Measurements from ENCODE around the gene SLC17A1. TPM values are rescaled to one million over a fixed set of nuclear protein-coding genes. Genes with fewer than 3 reads are reported as not detected.

SLC17A1 gene
- total and polyA plus RNA-seq, 2 donors from 2014 or later, result 26.3 to 109 TPM

- FAIRE-seq (no peak), DNase-seq (no peak)
- Histone ChIP-seq H3K27me3 (ENCODE audit: control insufficient read depth, insufficient read depth, low read length) (no peaks in the 10 kb centered on the region), H3K4me1 (ENCODE audit: control insufficient read depth in 2 of 3, insufficient read depth in 2 of 3, low read depth in 1 of 3, low read length in 3 of 3) (no peaks in the 10 kb centered on the region), H3K9ac (ENCODE audit: low read length in 3 of 3) (no peak overlapping the region), H3K9me3 (ENCODE audit: control insufficient read depth in 2 of 3, insufficient read depth in 1 of 3, low read length in 3 of 3) (peaks cover 0 to 6% (median 0%) of the 10 kb centered on the region in 3 donors), H3K36me3 (ENCODE audit: control insufficient read depth in 2 of 3, insufficient read depth in 3 of 3, low read length in 3 of 3) (no peaks in the 10 kb centered on the region), H3K27ac (ENCODE audit: low read depth in 2 of 2, low read length in 2 of 2) (no peak overlapping the region), H3K4me3 (ENCODE audit: low read length in 3 of 3) (no peak overlapping the region)
- no peak for TF ChIP-seq CTCF (IDR thresholded peaks at IDR 0.05; ENCODE audit: borderline replicate concordance, extremely low read depth, insufficient read depth)
- intact Hi-C loops (cut with DNase I), result no loop called here
Observed at GRCh38 chr6:25735261-25735660, 96.6 kb downstream of the SLC17A1 start.

Other genes starting within 250 kb of the SLC17A1 start
- 8.7 TPM for gene SCGN, start 179.8 kb downstream of the SLC17A1 start, total RNA-seq
- 0.90 TPM for gene SCGN, start 179.8 kb downstream of the SLC17A1 start, polyA plus RNA-seq (ENCODE audit: insufficient read depth, low read depth, low replicate concordance)
- 1.8 TPM for gene SLC17A4, start 77.3 kb downstream of the SLC17A1 start, total RNA-seq
- gene SLC17A4, start 77.3 kb downstream of the SLC17A1 start, polyA plus RNA-seq (ENCODE audit: insufficient read depth, low read depth, low replicate concordance), result 0.88 TPM
- 14.0 TPM for gene SLC17A3, start 42.2 kb upstream of the SLC17A1 start, total RNA-seq
- 149 TPM for gene SLC17A3, start 42.2 kb upstream of the SLC17A1 start, polyA plus RNA-seq (ENCODE audit: insufficient read depth, low read depth, low replicate concordance)
- gene SLC17A2, start 98.6 kb upstream of the SLC17A1 start, total RNA-seq, result 0.76 TPM
- gene SLC17A2, start 98.6 kb upstream of the SLC17A1 start, polyA plus RNA-seq (ENCODE audit: insufficient read depth, low read depth, low replicate concordance), result 0.54 TPM
- gene TRIM38, start 130.8 kb upstream of the SLC17A1 start, total RNA-seq, result 27.9 TPM
- gene TRIM38, start 130.8 kb upstream of the SLC17A1 start, polyA plus RNA-seq (ENCODE audit: insufficient read depth, low read depth, low replicate concordance), result 12.2 TPM